ENCODE measurements around the gene IL5RA. TPM values are rescaled to one million over a fixed set of nuclear protein-coding genes. Genes with fewer than 3 reads are reported as not detected.

IL5RA gene
- total and polyA plus RNA-seq, 9 of the 15 experiments (the other 6 are each of a cell fraction or from before 2014, with no cell fraction given) = 0.07 to 0.28 (median 0.14) TPM; not detected in 4

- TF ChIP-seq ZBTB49 (CRISPR knock-in tag; IDR thresholded peaks at IDR 0.05; ENCODE audit: borderline replicate concordance) (no peak), GTF2B (IDR thresholded peaks at IDR 0.05; ENCODE audit: extremely low read depth, insufficient read length) (no peak), CBFB (CRISPR knock-in tag; IDR thresholded peaks at IDR 0.05) (no peak), MAFF (IDR thresholded peaks at IDR 0.05; ENCODE audit: low read length) (no peak), RBM17 (IDR thresholded peaks at IDR 0.05; ENCODE audit: borderline replicate concordance, low read depth, low read length) (no peak)
Measured at GRCh38 chr3:3107858-3108257, 2.3 kb downstream of the IL5RA start (continued).

GRCh38 chr3:3107181-3107580 is 3.0 kb downstream of the IL5RA start:
- ATAC-seq (no peak), DNase-seq (ENCODE audit: extremely low read depth in 1 of 4, low spot score in 3 of 4) (no peak), FAIRE-seq (no peak)
- H3K27me3 ChIP-seq (ENCODE audit: control insufficient read depth in 2 of 2, insufficient read depth in 2 of 2, low read length in 2 of 2) = peaks cover 5 to 8% of the 10 kb centered on the region in 2 experiments; a peak in 3 of 5 replicates
- in situ Hi-C loops (cut with MboI) = no loop called here
- no peak overlapping the region for H3K27ac ChIP-seq (ENCODE audit: extremely low read depth, low read depth, low read length)
- no peak overlapping the region for H2AFZ ChIP-seq (ENCODE audit: low read depth, low read length)
- CTCF ChIA-PET (ENCODE audit: low intra/inter-chr PET ratio) = no interaction called here
- H3K9me1 ChIP-seq (ENCODE audit: control insufficient read depth, insufficient read depth, low read length) = no peaks in the 10 kb centered on the region
- POLR2A ChIA-PET = no interaction called here
- H4K20me1 ChIP-seq (replicated peaks; ENCODE audit: control insufficient read depth, insufficient read depth, low read length) = no peaks in the 10 kb centered on the region
- H3K79me2 ChIP-seq (ENCODE audit: control insufficient read depth, insufficient read depth, low read length) = no peaks in the 10 kb centered on the region
- intact Hi-C loops (cut with micrococcal nuclease) = no loop called here
- H3K9ac ChIP-seq (ENCODE audit: insufficient read depth in 1 of 2, low read depth in 2 of 2, low read length in 2 of 2) = no peak overlapping the region
- peaks cover 0 to 7% of the 10 kb centered on the region in 2 experiments; a peak in 2 of 5 replicates for H3K4me1 ChIP-seq (replicated peaks in 1 of 2; ENCODE audit: control insufficient read depth in 2 of 2, insufficient read depth in 2 of 2, low read length in 2 of 2)
- no TSS peak for BruUV-seq (replicated peaks)
- WGBS (ENCODE audit: insufficient coverage, low coverage, missing lambda C conversion rate) = 4% methylated on average over 3 of the region's 3 CpGs
- TF ChIP-seq TCF3 (CRISPR knock-in tag; IDR thresholded peaks at IDR 0.05) (no peak), SIRT6 (IDR thresholded peaks at IDR 0.05; ENCODE audit: low read depth, low read length) (no peak)
- no peak overlapping the region for H3K4me2 ChIP-seq (ENCODE audit: insufficient read depth, low read length)
- no peak overlapping the region for H3K4me3 ChIP-seq
- H3K9me3 ChIP-seq (replicated peaks; ENCODE audit: control insufficient read depth, insufficient read depth, low read depth, low read length) = no peaks in the 10 kb centered on the region
- H3K36me3 ChIP-seq (ENCODE audit: control insufficient read depth, insufficient read depth, low read length) = no peaks in the 10 kb centered on the region

Data from K562 (cell line).